IPS DF 19.7 (cell line): ENCODE results near the gene TFPI.

Experiments
- DNase-seq: peaks from one replicate; pipeline ENCODE4 v3.0.0-alpha.2; 2013; ENCODE audit warnings: low read depth, low spot score

TFPI gene

DNA sequence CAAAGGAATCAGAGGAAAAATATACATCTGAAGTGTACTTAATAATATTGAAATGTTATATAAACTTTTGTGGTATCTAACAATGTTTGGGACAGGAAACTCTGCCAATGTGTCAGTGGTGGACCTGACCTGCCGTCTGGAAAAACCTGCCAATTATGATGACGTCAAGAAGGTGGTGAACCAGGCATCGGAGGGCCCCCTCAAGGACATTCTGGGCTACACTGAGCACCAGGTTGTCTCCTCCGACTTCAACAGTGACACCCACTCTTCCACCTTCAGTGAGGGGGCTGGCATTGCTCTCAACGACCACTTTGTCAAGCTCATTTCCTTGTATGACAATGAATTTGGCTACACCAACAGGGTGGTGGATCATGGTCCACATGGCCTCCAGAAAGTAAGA is 138.8 kb downstream of the TFPI start:
- DNase-seq, result no peak
